Measurements from ENCODE around the gene TULP4.

DNA sequence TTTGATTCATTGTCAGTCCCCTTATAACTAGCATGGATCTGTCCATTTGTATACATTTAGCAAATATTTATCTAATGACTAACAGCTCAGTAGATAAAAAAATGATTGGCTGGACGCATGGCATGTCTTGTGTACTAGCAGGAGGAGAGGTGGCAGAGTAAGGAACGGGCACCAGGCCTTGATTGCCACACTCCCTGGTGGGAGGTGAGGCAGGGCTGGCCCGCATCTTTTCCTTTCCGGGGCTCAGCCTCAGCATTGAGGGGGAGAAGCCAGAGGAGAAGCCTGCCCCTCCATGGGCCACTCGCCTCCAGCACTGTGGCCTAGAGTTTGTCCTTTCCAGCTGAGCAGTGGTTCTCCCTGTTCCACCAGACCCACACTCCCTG, 162.7 kb downstream of the TULP4 start:
- no peak for TF ChIP-seq ARNTL (CRISPR knock-in tag; IDR thresholded peaks at IDR 0.05; ENCODE audit: borderline replicate concordance, low read depth)
- TF ChIP-seq ZC3H10 (CRISPR knock-in tag; IDR thresholded peaks at IDR 0.05): no peak
- no peak for TF ChIP-seq ESRRG (CRISPR knock-in tag; IDR thresholded peaks at IDR 0.05)
- TF ChIP-seq TOX (CRISPR knock-in tag; IDR thresholded peaks at IDR 0.05; ENCODE audit: borderline replicate concordance): no peak
- no peak for TF ChIP-seq RARB (CRISPR knock-in tag; IDR thresholded peaks at IDR 0.05)
- TF ChIP-seq, protein P1, sequence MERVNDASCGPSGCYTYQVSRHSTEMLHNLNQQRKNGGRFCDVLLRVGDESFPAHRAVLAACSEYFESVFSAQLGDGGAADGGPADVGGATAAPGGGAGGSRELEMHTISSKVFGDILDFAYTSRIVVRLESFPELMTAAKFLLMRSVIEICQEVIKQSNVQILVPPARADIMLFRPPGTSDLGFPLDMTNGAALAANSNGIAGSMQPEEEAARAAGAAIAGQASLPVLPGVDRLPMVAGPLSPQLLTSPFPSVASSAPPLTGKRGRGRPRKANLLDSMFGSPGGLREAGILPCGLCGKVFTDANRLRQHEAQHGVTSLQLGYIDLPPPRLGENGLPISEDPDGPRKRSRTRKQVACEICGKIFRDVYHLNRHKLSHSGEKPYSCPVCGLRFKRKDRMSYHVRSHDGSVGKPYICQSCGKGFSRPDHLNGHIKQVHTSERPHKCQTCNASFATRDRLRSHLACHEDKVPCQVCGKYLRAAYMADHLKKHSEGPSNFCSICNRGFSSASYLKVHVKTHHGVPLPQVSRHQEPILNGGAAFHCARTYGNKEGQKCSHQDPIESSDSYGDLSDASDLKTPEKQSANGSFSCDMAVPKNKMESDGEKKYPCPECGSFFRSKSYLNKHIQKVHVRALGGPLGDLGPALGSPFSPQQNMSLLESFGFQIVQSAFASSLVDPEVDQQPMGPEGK (CRISPR knock-in tag; IDR thresholded peaks at IDR 0.05; ENCODE audit: borderline replicate concordance): no peak
- TF ChIP-seq, protein P2, sequence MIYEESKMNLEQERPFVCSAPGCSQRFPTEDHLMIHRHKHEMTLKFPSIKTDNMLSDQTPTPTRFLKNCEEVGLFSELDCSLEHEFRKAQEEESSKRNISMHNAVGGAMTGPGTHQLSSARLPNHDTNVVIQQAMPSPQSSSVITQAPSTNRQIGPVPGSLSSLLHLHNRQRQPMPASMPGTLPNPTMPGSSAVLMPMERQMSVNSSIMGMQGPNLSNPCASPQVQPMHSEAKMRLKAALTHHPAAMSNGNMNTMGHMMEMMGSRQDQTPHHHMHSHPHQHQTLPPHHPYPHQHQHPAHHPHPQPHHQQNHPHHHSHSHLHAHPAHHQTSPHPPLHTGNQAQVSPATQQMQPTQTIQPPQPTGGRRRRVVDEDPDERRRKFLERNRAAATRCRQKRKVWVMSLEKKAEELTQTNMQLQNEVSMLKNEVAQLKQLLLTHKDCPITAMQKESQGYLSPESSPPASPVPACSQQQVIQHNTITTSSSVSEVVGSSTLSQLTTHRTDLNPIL (CRISPR knock-in tag; IDR thresholded peaks at IDR 0.05; ENCODE audit: low read depth): no peak
- TF ChIP-seq OSR1 (CRISPR knock-in tag; IDR thresholded peaks at IDR 0.05): no peak

All from SK-N-SH treated with all-trans-retinoic acid at 6 μM for 48 hours (cell line).